Liver (tissue), 9 donors: ENCODE data around the gene ATP8B3. TPM values are rescaled to one million over a fixed set of nuclear protein-coding genes. Genes with fewer than 3 reads are reported as not detected.

Source experiments
- DNase-seq: peaks from one replicate; pipeline ENCODE4 v3.0.0-alpha.2; 2017; ENCODE audit warnings: low spot score
- H3K27ac ChIP-seq, 2 donors: one replicate each; pipeline ENCODE4 v1.7.0; 2013; ENCODE audit warnings: inconsistent platforms in 2 of 2, low read length in 2 of 2, control low read depth in 1 of 2, low read depth in 1 of 2, mild to moderate bottlenecking in 1 of 2
- H3K27me3 ChIP-seq, 4 donors: one replicate each; pipeline versions ENCODE4 v1.6.1 to v1.7.0; 2013; ENCODE audit warnings: low read length in 3 of 4, inconsistent platforms in 1 of 4, mild to moderate bottlenecking in 1 of 4, moderate library complexity in 1 of 4; ENCODE audit not compliant: control insufficient read depth in 4 of 4, insufficient read depth in 4 of 4
- H3K36me3 ChIP-seq, 4 donors: one replicate each; pipeline versions ENCODE4 v1.6.1 to v1.7.0; 2013; ENCODE audit warnings: low read length in 3 of 4, mild to moderate bottlenecking in 3 of 4, low read depth in 1 of 4, moderate library complexity in 1 of 4; ENCODE audit not compliant: control insufficient read depth in 4 of 4, insufficient read depth in 3 of 4
- H3K4me1 ChIP-seq, 4 donors: one replicate each; pipeline versions ENCODE4 v1.6.1 to v1.7.0; 2013; ENCODE audit warnings: low read length in 3 of 4, mild to moderate bottlenecking in 3 of 4, moderate library complexity in 1 of 4; ENCODE audit not compliant: control insufficient read depth in 4 of 4, insufficient read depth in 4 of 4
- H3K4me3 ChIP-seq, 3 donors: one replicate each; pipeline versions ENCODE4 v1.6.1 to v1.7.0; 2013; ENCODE audit warnings: low read length in 3 of 3, control low read depth in 1 of 3, low read depth in 1 of 3, mild to moderate bottlenecking in 1 of 3
- H3K9ac ChIP-seq, 2 donors: one replicate each; pipeline ENCODE4 v1.7.0; 2013; ENCODE audit warnings: low read length in 2 of 2, mild to moderate bottlenecking in 2 of 2, moderate library complexity in 2 of 2, control low read depth in 1 of 2, low read depth in 1 of 2
- H3K9me3 ChIP-seq, 4 donors: one replicate each; pipeline versions ENCODE4 v1.6.1 to v1.7.0; 2013; ENCODE audit warnings: low read length in 3 of 4; ENCODE audit not compliant: control insufficient read depth in 4 of 4
- CTCF ChIP-seq: fragments of 150-350 bp; IDR thresholded peaks from 2 replicates; pipeline ENCODE4 v1.5.1; 2017; ENCODE audit warnings: improper control_type of control experiment, low read depth, low read length; ENCODE audit not compliant: missing input control
- GABPA ChIP-seq, 2 donors: IDR thresholded peaks in 1 of 2; conservative IDR thresholded peaks in 1 of 2; 2 replicates each; pipeline ENCODE4 v1.6.1; 2016; ENCODE audit warnings: antibody characterized with exemption in 2 of 2, mild to moderate bottlenecking in 1 of 2, moderate library complexity in 1 of 2
- HNF4G ChIP-seq: IDR thresholded peaks from 2 replicates; pipeline ENCODE4 v1.6.1; 2016; ENCODE audit warnings: antibody characterized with exemption
- JUND ChIP-seq, 2 donors: IDR thresholded peaks; 2 replicates each; pipeline ENCODE4 v1.6.1; 2016; ENCODE audit warnings: antibody characterized with exemption in 2 of 2
- RAD21 ChIP-seq, 2 donors: IDR thresholded peaks; 2 replicates each; pipeline ENCODE4 v1.6.1; 2016; ENCODE audit warnings: antibody characterized with exemption in 2 of 2, mild to moderate bottlenecking in 2 of 2
- REST ChIP-seq: IDR thresholded peaks from 2 replicates; pipeline ENCODE4 v1.6.1; 2016; ENCODE audit warnings: antibody characterized with exemption, mild to moderate bottlenecking
- ZBTB33 ChIP-seq: IDR thresholded peaks from 2 replicates; pipeline ENCODE4 v1.6.1; 2016; ENCODE audit warnings: antibody characterized with exemption
- WGBS: extraction: QIAGEN DNeasy Blood & Tissue Kit; methylation state at CpG from one replicate; pipeline ENCODE4 v1.1.7; 2013; 5-methylcytosine and 5-hydroxymethylcytosine counted together
- polyA plus RNA-seq, 2 donors: library from polyadenylated mRNA; stranded (reverse) in 1 of 2; unstranded in 1 of 2; fragments of 200-250 nt in 1 of 2; fragments of >200 nt in 1 of 2; fragmentation: Nextera tagmentation in 1 of 2; extraction: Ambion mirVana in 1 of 2; gene quantifications; one replicate each; pipeline versions ENCODE4 v1.2.1 to v1.2.3, GENCODE V29; 2013 to 2015
- total RNA-seq, 2 donors: library from RNA; depleted of rRNA; stranded (reverse); fragments of >200 nt; gene quantifications; one replicate each; pipeline ENCODE4 v1.2.3, GENCODE V29; 2014
- donor health status: healthy.
- donor health status: healthy.
- donor health status: healthy.
- donor health status: healthy.
- donor health status: healthy.

Gene ATP8B3
- total and polyA plus RNA-seq, 4 donors: 0.42 to 3.1 (median 0.52) TPM

GRCh38 chr19:1775951-1776605 is 36.0 kb downstream of the ATP8B3 start:
- 12% methylated on average over 50 of the region's 50 CpGs for WGBS
- Histone ChIP-seq H3K4me1 (no peaks in the 10 kb centered on the region), H3K9ac (no peak overlapping the region), H3K9me3 (peaks cover 0 to 7% (median 2%) of the 10 kb centered on the region in 4 donors), H3K4me3 (no peak overlapping the region), H3K27ac (no peak overlapping the region), H3K27me3 (peaks cover 3 to 12% (median 8%) of the 10 kb centered on the region in 4 donors), H3K36me3 (no peaks in the 10 kb centered on the region)
- TF ChIP-seq JUND (IDR thresholded peaks at IDR 0.05) (no peak), GABPA (IDR thresholded peaks at IDR 0.05 in 1 of 2, conservative IDR thresholded peaks at IDR 0.05 in 1 of 2) (no peak), HNF4G (no peak), ZBTB33 (no peak), REST (no peak)
- no peak for DNase-seq

GRCh38 chr19:1774989-1775772 is 36.9 kb downstream of the ATP8B3 start:
- Histone ChIP-seq H3K9me3 (peaks cover 0 to 10% (median 3%) of the 10 kb centered on the region in 4 donors), H3K4me1 (no peaks in the 10 kb centered on the region), H3K27ac (no peak overlapping the region), H3K27me3 (peaks cover 3 to 12% (median 8%) of the 10 kb centered on the region in 4 donors), H3K4me3 (no peak overlapping the region), H3K36me3 (no peaks in the 10 kb centered on the region), H3K9ac (no peak overlapping the region)
- 24% methylated on average over 59 of the region's 59 CpGs for WGBS
- TF ChIP-seq REST (no peak), RAD21 (IDR thresholded peaks at IDR 0.05) (peak in 1 of 2 donors; percentile 41), CTCF (peak; percentile 22)
- peak; percentile 65 for DNase-seq
